Osteocyte (in vitro differentiated cells): ENCODE data around the gene MAF. TPM values are rescaled to one million over a fixed set of nuclear protein-coding genes. Genes with fewer than 3 reads are reported as not detected.

Experiments
- DNase-seq: peaks from one replicate; pipeline ENCODE4 v3.0.0; 2021; ENCODE audit warnings: mixed read lengths; ENCODE audit not compliant: unreplicated experiment; ENCODE audit errors: extremely low spot score
- H3K27ac Mint-ChIP-seq: one replicate; pipeline ENCODE4 v1.8.0; 2021; ENCODE audit warnings: mild to moderate bottlenecking, mixed read lengths; ENCODE audit not compliant: unreplicated experiment
- H3K27me3 Mint-ChIP-seq: one replicate; pipeline ENCODE4 v1.8.0; 2021; ENCODE audit warnings: mixed read lengths; ENCODE audit not compliant: unreplicated experiment
- H3K36me3 Mint-ChIP-seq: one replicate; pipeline ENCODE4 v1.8.0; 2021; ENCODE audit warnings: mixed read lengths; ENCODE audit not compliant: unreplicated experiment
- H3K4me1 Mint-ChIP-seq: one replicate; pipeline ENCODE4 v1.8.0; 2021; ENCODE audit warnings: mixed read lengths; ENCODE audit not compliant: unreplicated experiment
- H3K4me3 Mint-ChIP-seq: one replicate; pipeline ENCODE4 v1.8.0; 2021; ENCODE audit warnings: mild to moderate bottlenecking, moderate library complexity, mixed read lengths; ENCODE audit not compliant: unreplicated experiment
- H3K9me3 Mint-ChIP-seq: one replicate; pipeline ENCODE4 v1.8.0; 2021; ENCODE audit warnings: mixed read lengths; ENCODE audit not compliant: unreplicated experiment
- CTCF ChIP-seq: fragments of 200-600 bp; sonication (generic); IDR thresholded peaks from 2 replicates; pipeline ENCODE4 v1.5.0; 2021; ENCODE audit warnings: antibody characterized with exemption, mild to moderate bottlenecking, moderate library complexity
- total RNA-seq: library from RNA; stranded (reverse); gene quantifications from 2 replicates; pipeline ENCODE4 v1.2.1, GENCODE V29; 2021

MAF gene
- total RNA-seq, 1 donor from 2014 or later, result 63.6 TPM

- Mint-ChIP-seq H3K36me3 (no peaks in the 10 kb centered on the region), H3K27ac (no peak overlapping the region), H3K27me3 (peaks cover 8% of the 10 kb centered on the region), H3K9me3 (no peaks in the 10 kb centered on the region), H3K4me1 (no peaks in the 10 kb centered on the region), H3K4me3 (no peak overlapping the region)
- no peak for DNase-seq
- TF ChIP-seq CTCF, result no peak
Measured at GRCh38 chr16:79563921-79564320, 36.6 kb downstream of the MAF start.

- Mint-ChIP-seq H3K36me3 (no peaks in the 10 kb centered on the region), H3K27me3 (peaks cover 21% of the 10 kb centered on the region), H3K27ac (no peak overlapping the region), H3K9me3 (no peaks in the 10 kb centered on the region), H3K4me1 (no peaks in the 10 kb centered on the region), H3K4me3 (no peak overlapping the region)
- TF ChIP-seq CTCF, result no peak
- no peak for DNase-seq
Measured at GRCh38 chr16:79562166-79562823, 38.2 kb downstream of the MAF start.

GRCh38 chr16:79561729-79562128 is 38.8 kb downstream of the MAF start:
- H3K27ac Mint-ChIP-seq, result no peak overlapping the region
- H3K9me3 Mint-ChIP-seq, result no peaks in the 10 kb centered on the region
- no peak overlapping the region for H3K4me3 Mint-ChIP-seq
- no peak for DNase-seq
- peaks cover 26% of the 10 kb centered on the region for H3K27me3 Mint-ChIP-seq
- H3K36me3 Mint-ChIP-seq, result no peaks in the 10 kb centered on the region
- TF ChIP-seq CTCF, result no peak
- no peaks in the 10 kb centered on the region for H3K4me1 Mint-ChIP-seq

GRCh38 chr16:79560923-79561322 is 39.6 kb downstream of the MAF start:
- H3K4me3 Mint-ChIP-seq, result no peak overlapping the region
- H3K9me3 Mint-ChIP-seq, result no peaks in the 10 kb centered on the region
- no peak for TF ChIP-seq CTCF
- no peak overlapping the region for H3K27ac Mint-ChIP-seq
- H3K27me3 Mint-ChIP-seq, result peaks cover 30% of the 10 kb centered on the region
- no peaks in the 10 kb centered on the region for H3K36me3 Mint-ChIP-seq
- DNase-seq, result no peak
- no peaks in the 10 kb centered on the region for H3K4me1 Mint-ChIP-seq

- H3K27me3 Mint-ChIP-seq, result peaks cover 32% of the 10 kb centered on the region
- no peak overlapping the region for H3K27ac Mint-ChIP-seq
- no peaks in the 10 kb centered on the region for H3K36me3 Mint-ChIP-seq
- no peak overlapping the region for H3K4me3 Mint-ChIP-seq
- no peak for TF ChIP-seq CTCF
- DNase-seq, result no peak
- no peaks in the 10 kb centered on the region for H3K9me3 Mint-ChIP-seq
- H3K4me1 Mint-ChIP-seq, result no peaks in the 10 kb centered on the region
Measured at GRCh38 chr16:79560318-79560717, 40.2 kb downstream of the MAF start.
